SKM-1 (cell line): Measurements from ENCODE around the gene DDX60.
"Not testable (repeated sequence)": the region's sequence is repeated elsewhere in the genome, so short reads cannot be mapped to it uniquely, and the experiment has no call there.

Experiments
- DNase-seq: peaks from one replicate; lab custom pipeline; 2025; ENCODE audit not compliant: unreplicated experiment; lab: John Stamatoyannopoulos, UW

DDX60 gene

GRCh38 chr4:168213511-168213910 is 105.0 kb downstream of the DDX60 start:
- not testable (repeated sequence) for DNase-seq

GRCh38 chr4:168212656-168213055 is 105.9 kb downstream of the DDX60 start:
- DNase-seq: no peak

GRCh38 chr4:168208957-168209614 is 109.5 kb downstream of the DDX60 start:
- no peak for DNase-seq

- DNase-seq: no peak
Measured at GRCh38 chr4:168203233-168203911, 115.2 kb downstream of the DDX60 start.

GRCh38 chr4:168200685-168201084 is 117.9 kb downstream of the DDX60 start:
- no peak for DNase-seq

- DNase-seq: no peak
Measured at GRCh38 chr4:168199260-168199957, 119.1 kb downstream of the DDX60 start.

- no peak for DNase-seq
Measured at GRCh38 chr4:168197926-168198325, 120.6 kb downstream of the DDX60 start.

- DNase-seq: no peak
Measured at GRCh38 chr4:168188754-168189153, 129.8 kb downstream of the DDX60 start.

GRCh38 chr4:168183717-168184571 is 134.6 kb downstream of the DDX60 start:
- peak; percentile 8 for DNase-seq

- no peak for DNase-seq
Measured at GRCh38 chr4:168177546-168178149, 140.9 kb downstream of the DDX60 start.

GRCh38 chr4:168174308-168174707 is 144.2 kb downstream of the DDX60 start:
- DNase-seq: no peak

- no peak for DNase-seq
Measured at GRCh38 chr4:168167714-168168284, 150.8 kb downstream of the DDX60 start.
